TTC549 (cell line): ENCODE results near the gene ME3.
"Not testable (repeated sequence)": the region's sequence is repeated elsewhere in the genome, so short reads cannot be mapped to it uniquely, and the experiment has no call there.

Source experiments
- FAIRE-seq: peaks from 2 replicates; lab custom pipeline; 2012; peaks lifted over from hg19 to GRCh38; lab: Jason Lieb, UNC

Gene ME3

DNA sequence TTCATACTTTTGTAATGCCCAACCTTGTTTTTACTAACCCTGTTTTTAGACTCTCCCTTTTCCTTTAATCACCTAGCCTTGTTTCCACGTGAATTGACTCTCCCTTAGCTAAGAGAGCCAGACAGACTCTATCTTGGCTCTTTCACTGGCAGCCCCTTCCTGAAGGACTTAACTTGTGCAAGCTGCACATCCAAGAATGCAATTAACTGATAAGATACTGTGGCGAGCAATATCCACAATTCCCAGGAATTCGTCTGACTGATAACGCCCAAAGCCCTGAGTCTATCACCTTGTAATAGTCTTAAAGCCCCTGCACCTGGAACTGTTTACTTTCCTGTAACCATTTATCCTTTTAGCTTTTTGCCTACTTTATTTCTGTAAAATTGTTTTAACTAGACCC, 248.9 kb downstream of the ME3 start:
- FAIRE-seq: not testable (repeated sequence)

DNA sequence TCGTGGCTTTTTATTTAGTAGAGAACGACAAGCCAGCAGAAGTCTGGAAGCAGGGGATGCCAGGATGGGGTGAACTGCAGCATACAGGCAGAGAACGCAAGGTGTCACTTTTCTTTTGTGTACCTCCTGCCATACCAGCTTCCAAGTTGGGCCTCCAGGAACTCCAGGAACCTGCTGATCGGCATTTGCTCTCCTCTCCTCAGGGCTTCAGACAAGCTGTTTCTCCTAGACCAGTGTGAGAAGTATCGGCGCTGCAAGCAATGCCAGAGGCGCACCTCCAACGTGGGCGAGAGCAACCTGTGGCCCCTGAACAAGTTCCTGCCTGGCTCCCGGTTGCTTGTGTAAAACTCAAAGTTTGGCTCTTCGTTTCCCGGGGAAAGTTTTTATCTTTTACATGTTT, 250.0 kb downstream of the ME3 start:
- no peak for FAIRE-seq

DNA sequence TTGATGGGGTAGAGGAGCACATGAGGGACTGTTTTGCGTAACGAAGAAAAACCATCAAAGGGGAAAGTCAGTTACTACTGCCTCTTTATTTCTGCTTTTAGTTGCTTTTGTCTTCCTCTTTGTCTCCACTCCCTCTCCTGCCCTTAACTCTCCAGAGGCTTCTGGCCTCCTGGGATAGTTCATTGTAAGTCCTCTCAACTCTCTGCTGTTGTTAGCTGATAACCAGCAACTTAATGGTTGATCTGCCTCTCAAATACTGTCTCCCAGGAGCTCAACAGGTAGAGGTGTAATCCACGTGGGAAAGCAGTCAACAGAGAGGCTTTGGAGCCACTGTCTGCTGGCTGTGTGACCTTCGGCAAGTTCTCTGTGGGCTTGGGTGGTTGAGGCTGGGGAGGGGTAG, 250.5 kb downstream of the ME3 start:
- FAIRE-seq: no peak

DNA sequence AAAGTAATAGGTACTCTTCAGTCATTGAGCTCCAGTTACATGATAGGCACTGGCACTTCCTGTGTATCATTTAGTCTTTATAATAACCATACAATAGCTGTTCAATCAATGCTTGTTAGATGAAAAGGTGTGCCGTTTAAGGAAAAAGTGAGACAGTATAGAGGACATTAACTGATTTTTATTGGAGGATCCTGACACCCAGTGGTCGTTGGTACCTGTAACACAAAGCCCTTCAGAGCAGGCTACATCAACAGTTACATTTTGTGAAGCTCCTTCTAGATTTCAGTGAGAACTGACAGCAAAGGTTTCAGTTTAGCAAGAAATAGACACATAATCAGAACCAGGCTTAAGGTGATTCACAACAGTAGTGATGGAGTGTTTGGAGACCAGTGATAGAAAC, 253.5 kb downstream of the ME3 start:
- FAIRE-seq: no peak

DNA sequence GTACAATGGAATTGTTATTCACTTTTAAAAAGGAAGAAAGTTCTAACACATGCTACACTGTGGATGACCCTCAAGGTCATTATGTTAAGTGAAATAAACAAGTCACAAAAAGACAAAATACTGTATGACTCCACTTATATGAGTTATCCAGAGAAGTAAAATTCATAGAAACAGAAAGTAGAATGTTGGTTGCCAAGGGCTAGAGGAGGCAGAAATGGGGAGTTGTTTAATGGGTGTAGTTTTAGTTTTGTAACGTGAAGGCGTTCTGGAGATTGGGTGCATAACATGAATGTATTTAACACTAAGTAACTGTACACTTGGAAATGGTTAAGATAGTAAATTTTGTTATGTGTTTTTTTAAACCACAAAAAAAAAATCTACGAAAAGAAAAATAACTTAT, 253.9 kb downstream of the ME3 start:
- FAIRE-seq: no peak

DNA sequence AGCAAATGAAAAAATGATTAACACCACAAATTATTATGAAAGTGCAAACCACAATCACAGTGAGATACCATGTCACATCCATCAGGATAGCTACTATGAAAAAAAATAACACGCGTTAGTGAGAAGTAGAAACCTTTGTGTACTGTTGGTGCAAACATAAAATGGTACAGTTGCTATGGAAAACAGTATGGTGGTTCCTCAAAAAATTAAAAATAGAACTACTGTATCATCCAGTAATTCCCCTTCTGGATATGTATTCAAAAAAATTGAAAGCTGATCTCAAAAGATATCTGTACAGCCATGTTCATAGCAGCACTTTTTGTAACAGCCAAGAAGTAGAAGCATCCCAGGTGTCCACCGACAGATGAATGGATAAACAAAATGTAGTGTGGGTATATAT, 254.3 kb downstream of the ME3 start:
- no peak for FAIRE-seq

DNA sequence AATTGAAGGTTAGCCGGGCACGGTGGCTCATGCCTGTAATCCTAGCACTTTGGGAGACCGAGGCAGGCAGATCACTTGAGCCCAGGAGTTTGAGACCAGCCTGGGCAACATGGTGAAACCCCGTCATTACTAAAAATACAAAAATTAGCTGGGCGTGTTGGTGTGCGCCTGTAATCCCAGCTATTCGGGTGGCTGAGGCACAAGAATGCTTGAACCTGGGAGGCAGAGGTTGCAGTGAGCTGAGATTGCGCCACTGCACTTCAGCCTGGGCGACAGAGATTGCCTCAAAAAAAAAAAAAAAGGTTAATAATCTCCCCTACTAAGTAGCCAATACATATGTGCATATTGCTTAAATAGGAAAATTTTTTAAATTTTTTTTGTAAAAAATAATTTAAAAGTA, 255.5 kb downstream of the ME3 start:
- not testable (repeated sequence) for FAIRE-seq

DNA sequence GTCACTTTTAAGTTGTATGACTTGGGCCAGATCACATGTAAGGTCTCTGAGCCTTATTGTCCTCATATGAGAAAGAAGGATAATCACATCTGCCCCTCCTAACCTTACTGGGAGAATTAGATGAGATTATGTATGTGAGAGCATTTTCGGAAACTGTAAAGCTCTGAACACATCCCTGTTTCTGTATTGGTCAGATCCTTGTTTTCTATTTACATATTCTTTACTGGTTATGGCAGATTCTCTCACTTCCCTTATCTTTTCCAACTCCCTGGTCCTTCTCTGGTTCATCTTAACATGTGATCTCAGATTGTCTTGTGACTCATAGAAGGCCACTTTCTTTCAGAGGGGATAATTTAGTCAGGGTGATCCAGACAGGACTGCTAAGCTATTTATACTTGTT, 255.9 kb downstream of the ME3 start:
- no peak for FAIRE-seq

DNA sequence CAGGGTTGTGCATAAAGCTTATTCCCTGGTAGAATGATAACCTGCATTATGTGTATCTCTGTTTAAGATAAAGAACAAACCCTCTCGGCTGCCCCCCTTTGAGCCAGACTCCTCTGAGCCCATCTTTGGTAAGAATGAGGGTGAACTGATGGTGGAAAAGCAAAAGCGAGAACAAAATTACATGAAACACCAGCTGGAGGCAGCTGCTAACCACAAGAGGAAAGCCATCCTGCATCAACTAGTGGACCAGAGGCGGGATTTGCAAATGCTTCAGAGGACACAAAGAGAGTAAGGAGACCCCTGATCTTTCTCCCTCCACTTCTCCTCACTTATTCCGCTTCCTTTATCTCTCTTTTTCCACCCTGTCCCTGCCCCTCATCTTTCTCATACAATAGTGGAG, 257.4 kb downstream of the ME3 start:
- no peak for FAIRE-seq

DNA sequence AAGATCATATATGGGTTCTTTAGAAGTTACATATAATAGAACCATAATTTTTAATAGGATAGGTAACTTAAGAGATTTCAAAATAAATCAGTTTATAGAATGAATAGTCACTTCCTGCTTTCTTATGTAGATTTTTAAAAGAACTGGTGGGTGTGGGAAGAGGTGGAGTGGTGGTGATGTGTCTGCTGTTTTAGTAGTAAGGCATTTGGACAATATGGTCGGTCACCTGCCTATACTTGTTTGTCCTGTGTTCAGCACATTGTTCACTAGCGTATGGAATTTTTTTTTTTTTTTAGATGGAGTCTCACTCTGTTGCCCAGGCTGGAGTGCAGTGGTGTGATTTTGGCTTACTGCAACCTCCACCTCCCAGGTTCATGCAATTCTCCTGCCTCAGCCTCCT, 258.4 kb downstream of the ME3 start:
- no peak for FAIRE-seq

DNA sequence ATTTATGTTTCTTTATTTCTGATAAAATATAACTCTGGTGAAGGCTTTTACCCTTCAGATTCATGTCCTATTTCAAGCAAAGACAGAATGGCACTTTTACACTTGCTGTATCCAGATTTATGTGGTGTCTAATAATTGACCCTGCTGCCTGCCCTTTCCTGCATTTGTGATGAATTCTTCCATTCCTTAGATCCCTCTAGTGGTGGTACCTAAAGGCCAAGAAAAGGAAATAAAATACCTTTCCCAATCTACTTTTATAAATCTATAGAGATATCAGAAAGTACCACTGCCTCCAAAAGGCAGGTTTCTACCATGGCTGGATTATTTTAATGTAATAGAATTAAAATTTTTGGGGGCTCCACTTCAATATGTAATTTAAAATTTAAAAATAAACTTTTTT, 263.6 kb downstream of the ME3 start:
- no peak for FAIRE-seq

DNA sequence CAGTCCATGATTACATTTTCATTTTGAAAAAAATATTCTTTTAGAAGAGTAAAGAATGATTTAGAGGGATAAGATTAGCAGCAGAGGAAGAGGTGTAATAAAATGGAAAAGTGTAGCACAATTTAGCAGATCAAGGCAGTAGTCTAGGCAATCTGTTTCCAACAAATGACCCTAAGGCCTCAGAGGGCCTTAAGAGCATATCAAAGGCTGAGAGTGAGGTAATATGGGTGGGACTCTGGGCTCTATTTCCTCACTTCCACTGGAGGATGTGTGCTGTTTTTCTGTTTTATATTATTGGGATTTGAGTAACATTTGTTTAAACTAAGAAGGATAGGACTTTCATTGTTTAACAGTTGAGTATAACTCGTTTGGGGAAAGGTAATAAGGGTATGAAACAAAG, 269.0 kb downstream of the ME3 start:
- FAIRE-seq: no peak

DNA sequence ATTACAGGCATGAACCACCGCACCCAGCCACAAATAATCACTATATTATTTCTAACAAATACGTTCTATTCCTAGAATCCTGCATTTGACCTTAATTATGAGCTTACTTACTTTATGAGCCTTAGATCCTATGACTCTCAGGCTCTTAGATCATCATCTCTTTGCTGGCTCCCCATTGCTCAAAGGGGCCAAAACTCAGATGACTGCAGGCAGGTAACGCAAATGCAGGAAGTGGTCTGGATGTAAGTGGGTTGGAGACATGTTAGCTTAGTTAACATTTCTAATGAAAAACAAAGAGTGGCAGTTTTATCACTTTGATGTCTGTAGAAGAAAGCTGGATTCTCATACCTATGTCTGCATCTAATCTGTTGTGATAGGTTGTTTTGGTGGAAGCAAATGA, 274.3 kb downstream of the ME3 start:
- no peak for FAIRE-seq

DNA sequence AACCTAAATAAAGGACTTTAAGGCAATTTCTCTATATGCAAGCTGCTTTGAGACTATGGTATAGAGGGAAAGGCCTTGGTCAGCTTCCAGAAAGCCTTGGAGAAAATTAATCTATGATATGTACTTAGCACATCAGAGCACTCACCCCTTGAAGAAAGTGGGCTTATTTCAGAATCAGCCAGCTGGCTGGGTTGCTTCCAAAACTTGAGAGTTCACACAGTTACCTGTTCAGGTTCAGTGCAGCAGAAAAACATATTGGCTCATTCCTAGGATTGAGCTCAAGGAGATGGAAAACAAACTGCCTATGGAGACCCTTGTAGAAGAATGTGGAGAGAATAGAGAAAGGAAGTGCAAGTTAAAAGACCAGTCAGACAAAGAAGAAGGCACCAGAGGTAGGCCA, 275.1 kb downstream of the ME3 start:
- FAIRE-seq: no peak

DNA sequence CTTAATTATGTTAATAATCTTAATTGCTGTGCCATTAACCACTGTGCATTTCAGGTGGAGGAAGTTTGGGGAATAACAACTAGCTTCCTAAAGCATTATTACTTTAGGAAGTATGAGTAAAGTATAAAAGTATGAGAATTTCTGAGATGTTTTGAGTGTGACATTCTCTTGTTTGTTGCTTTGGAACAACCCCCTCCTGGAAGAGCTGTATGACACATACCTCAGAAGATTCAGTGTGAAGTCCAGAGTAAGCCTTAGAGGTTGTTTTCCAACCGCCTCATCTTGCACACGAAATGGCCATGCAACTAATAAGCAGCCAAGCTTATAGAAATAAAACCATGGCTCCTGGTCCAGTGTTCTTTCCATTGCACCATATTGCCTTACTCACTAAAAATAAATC, 276.0 kb downstream of the ME3 start:
- FAIRE-seq: no peak

DNA sequence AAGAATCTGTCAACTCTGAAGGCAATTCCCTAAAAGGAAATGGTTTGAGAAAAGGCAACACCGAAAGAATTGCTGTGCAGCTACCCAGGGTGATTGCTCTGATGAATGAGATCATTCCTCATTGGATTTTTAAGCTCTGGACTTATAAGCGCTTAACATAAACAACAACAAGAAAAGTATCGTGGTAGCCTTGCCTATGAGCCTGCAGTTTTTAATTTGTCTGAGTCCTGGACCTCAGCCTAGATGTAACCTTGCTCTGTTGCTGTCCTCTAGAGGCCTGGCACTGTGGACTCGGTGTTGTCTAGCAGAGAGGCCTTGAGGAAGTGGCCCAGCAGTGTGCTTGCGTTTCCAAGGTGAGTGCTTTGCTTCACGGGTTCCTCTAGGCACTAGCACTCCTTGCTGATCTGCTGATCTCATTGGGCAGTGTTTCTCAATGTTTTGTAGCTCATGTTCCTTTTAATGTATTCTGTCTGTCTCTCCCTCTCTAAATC, 277.3 kb downstream of the ME3 start:
- FAIRE-seq: no peak
